HCT116 (cell line): ENCODE data around the gene RETREG1. TPM values are rescaled to one million over a fixed set of nuclear protein-coding genes. Genes with fewer than 3 reads are reported as not detected.
"Not testable (repeated sequence)": the region's sequence is repeated elsewhere in the genome, so short reads cannot be mapped to it uniquely, and the experiment has no call there.

ENCODE experiments used
- ATAC-seq: fragments of 200-7000 bp; cut with Tn5 transposase; 2 replicates; pipeline ENCODE4 v1.9.1; 2020; ENCODE audit warnings: mild to moderate bottlenecking, moderate library complexity
- BruUV-seq: library from RNA; stranded (reverse); fragments of 400-500 nt; replicated peaks from 2 replicates; lab custom pipeline; 2021; lab: Mats Ljungman, UMichigan
- CTCF ChIA-PET: fragments of 300-600 bp; sonication (Branson Sonifier 250); formaldehyde crosslinking; loops from one replicate; lab custom pipeline; 2021; ENCODE audit warnings: antibody characterized with exemption; lab: Charles Lee
- POLR2A ChIA-PET: fragments of 300-600, 350-600 bp; sonication (Branson Sonifier 250); formaldehyde crosslinking; loops from one replicate; lab custom pipeline; 2021; ENCODE audit warnings: antibody characterized with exemption; lab: Charles Lee
- RAD21 ChIA-PET, 2 experiments: fragments of 300-600 bp; sonication (Branson Sonifier 250); formaldehyde crosslinking; loops; one replicate each; lab custom pipeline; 2023; ENCODE audit warnings: low total read pairs in 2 of 2; ENCODE audit not compliant: uncharacterized antibody in 2 of 2, unreplicated experiment in 2 of 2, low non-redundant PET in 1 of 2; lab: Charles Lee
- DNase-seq: peaks from one replicate; pipeline ENCODE4 v3.0.0-alpha.2; 2010; ENCODE audit warnings: low read depth, low spot score
- H2AFZ ChIP-seq: fragments of 200-600 bp; shearing (Covaris generic), sonication (generic); 2 replicates; pipeline ENCODE4 v1.6.1; 2017; ENCODE audit warnings: low read depth, mixed run types, mixed read lengths, antibody characterized with exemption, low read length; ENCODE audit not compliant: poor library complexity, severe bottlenecking
- H3K27ac ChIP-seq: 2 replicates; pipeline ENCODE4 v1.5.1; 2012; ENCODE audit warnings: low read depth, low read length
- H3K27me3 ChIP-seq: fragments of 200-600 bp; sonication (generic); 2 replicates; pipeline ENCODE4 v1.6.1; 2016; ENCODE audit warnings: mixed run types, low read length, mixed read lengths; ENCODE audit not compliant: insufficient read depth
- H3K36me3 ChIP-seq, 2 experiments: fragments of 200-500 bp in 1 of 2; fragments of 200-600 bp in 1 of 2; sonication (Bioruptor generic) in 1 of 2; sonication (generic) in 1 of 2; 2 replicates each; pipeline versions ENCODE4 v1.5.1 to v1.6.1; 2014 to 2016; ENCODE audit warnings: low read length in 2 of 2, inconsistent platforms in 1 of 2, mixed read lengths in 1 of 2, mixed run types in 1 of 2; ENCODE audit not compliant: insufficient read depth in 2 of 2, control insufficient read depth in 1 of 2
- H3K4me1 ChIP-seq, 2 experiments: fragments of 200-600 bp in 1 of 2; sonication (generic) in 1 of 2; 2 replicates each; pipeline versions ENCODE4 v1.5.1 to v1.6.1; 2012 to 2017; ENCODE audit warnings: low read length in 2 of 2, inconsistent platforms in 1 of 2, mild to moderate bottlenecking in 1 of 2, mixed read lengths in 1 of 2, mixed run types in 1 of 2, moderate library complexity in 1 of 2; ENCODE audit not compliant: insufficient read depth in 2 of 2, control insufficient read depth in 1 of 2
- H3K4me2 ChIP-seq: fragments of 200-600 bp; sonication (generic); 2 replicates; pipeline ENCODE4 v1.6.1; 2017; ENCODE audit warnings: mixed run types, low read length, mixed read lengths
- H3K4me3 ChIP-seq, 2 experiments: fragments of 200-600 bp in 1 of 2; sonication (generic) in 1 of 2; replicated peaks in 1 of 2; 2 replicates each; pipeline ENCODE4 v1.5.1; 2011 to 2016; ENCODE audit warnings: low read length in 2 of 2, control low read depth in 1 of 2, low read depth in 1 of 2, mild to moderate bottlenecking in 1 of 2, mixed read lengths in 1 of 2, mixed run types in 1 of 2
- H3K79me2 ChIP-seq: fragments of 200-600 bp; sonication (generic); 2 replicates; pipeline ENCODE4 v1.6.1; 2017; ENCODE audit warnings: mild to moderate bottlenecking, mixed run types, low read length, moderate library complexity, mixed read lengths; ENCODE audit not compliant: insufficient read depth
- H3K9ac ChIP-seq: fragments of 200-600 bp; sonication (generic); 2 replicates; pipeline ENCODE4 v1.6.1; 2016; ENCODE audit warnings: low read length, mixed read lengths
- H3K9me2 ChIP-seq: fragments of 200-600 bp; sonication (generic), shearing (Covaris generic); 2 replicates; pipeline ENCODE4 v1.6.1; 2017; ENCODE audit warnings: mixed run types, mild to moderate bottlenecking, moderate library complexity; ENCODE audit not compliant: insufficient read depth
- H3K9me3 ChIP-seq, 2 experiments: fragments of 200-500 bp in 1 of 2; fragments of 200-600 bp in 1 of 2; sonication (Bioruptor generic) in 1 of 2; sonication (generic) in 1 of 2; 2 replicates each; pipeline ENCODE4 v1.6.1; 2014 to 2017; ENCODE audit warnings: low read length in 2 of 2, mixed read lengths in 2 of 2, inconsistent platforms in 1 of 2, low read depth in 1 of 2, mild to moderate bottlenecking in 1 of 2, mixed run types in 1 of 2, moderate library complexity in 1 of 2; ENCODE audit not compliant: control insufficient read depth in 1 of 2, insufficient read depth in 1 of 2
- H4K20me1 ChIP-seq: fragments of 200-600 bp; sonication (generic), shearing (Covaris generic); 2 replicates; pipeline ENCODE4 v1.6.1; 2017; ENCODE audit warnings: mixed run types, mild to moderate bottlenecking, moderate library complexity; ENCODE audit not compliant: insufficient read depth
- CEBPB ChIP-seq: IDR thresholded peaks from 2 replicates; pipeline ENCODE4 v1.6.1; 2012; ENCODE audit warnings: low read depth
- TCF7L2 ChIP-seq: IDR thresholded peaks from 2 replicates; pipeline ENCODE4 v1.7.0; 2011; ENCODE audit warnings: borderline replicate concordance, inconsistent platforms; ENCODE audit not compliant: insufficient read depth, insufficient read length; ENCODE audit errors: extremely low read depth
- ZNF274 ChIP-seq: fragments of 200-500 bp; sonication (Bioruptor generic); IDR thresholded peaks from 2 replicates; pipeline ENCODE4 v1.6.1; 2014; ENCODE audit warnings: mild to moderate bottlenecking, low read depth, low read length, inconsistent platforms
- intact Hi-C: fragments of 100-400 bp; cut with micrococcal nuclease; formaldehyde crosslinking; loops from 2 replicates; pipeline ENCODE4 v1.10.0; 2022
- total RNA-seq: library from RNA; stranded (reverse); gene quantifications from one replicate; pipeline ENCODE4 v1.2.1, GENCODE V29; 2021; ENCODE audit not compliant: unreplicated experiment
- TF ChIP-seq, protein P1 (sequence below), 3 experiments: fragments of 200-600 bp in 1 of 3; sonication (generic) in 1 of 3; IDR thresholded peaks in 2 of 3; conservative IDR thresholded peaks in 1 of 3; 2 replicates each; pipeline ENCODE4 v1.5.1; 2012 to 2017; ENCODE audit warnings: low read depth in 2 of 3, low read length in 2 of 3, antibody characterized with exemption in 1 of 3, borderline replicate concordance in 1 of 3, control low read depth in 1 of 3, mild to moderate bottlenecking in 1 of 3, mixed read lengths in 1 of 3, mixed run types in 1 of 3, moderate library complexity in 1 of 3; ENCODE audit not compliant: insufficient read depth in 1 of 3
- TF ChIP-seq, protein P2 (sequence below): IDR thresholded peaks from 2 replicates; pipeline ENCODE4 v1.6.1; 2012

Gene RETREG1
- total RNA-seq, 1 experiment from 2014 or later = 6.0 TPM

DNA sequence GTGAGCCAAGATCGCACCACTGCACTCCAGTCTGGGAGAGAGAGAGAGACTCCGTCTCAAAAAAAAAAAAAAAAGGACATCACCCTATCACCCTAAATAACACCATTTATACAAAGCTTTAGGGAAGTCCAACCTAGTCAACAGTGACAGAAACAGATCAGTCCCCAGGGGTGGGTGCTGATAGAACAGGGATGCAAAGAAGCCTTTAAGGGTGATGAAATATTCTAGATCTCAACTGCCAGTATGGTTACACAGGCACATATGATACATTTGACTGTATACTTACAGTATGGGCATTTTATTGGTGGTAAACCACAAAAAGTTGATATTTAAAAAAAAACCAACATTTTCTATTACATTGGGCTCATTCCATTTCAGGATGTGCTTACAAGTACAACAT lies 4.8 kb downstream of the RETREG1 start:
- no peak overlapping the region for H3K4me2 ChIP-seq
- intact Hi-C loops = no loop called here
- ATAC-seq (no peak), DNase-seq (no peak)
- peaks cover 3 to 8% of the 10 kb centered on the region in 2 experiments; a peak in 2 of 4 replicates for H3K4me1 ChIP-seq
- no peaks in the 10 kb centered on the region for H3K9me2 ChIP-seq
- H2AFZ ChIP-seq = no peak overlapping the region
- H3K27me3 ChIP-seq = no peaks in the 10 kb centered on the region
- no TSS peak for BruUV-seq
- ChIA-PET CTCF (no interaction called here), RAD21 (no interaction called here), POLR2A (no interaction called here)
- H3K79me2 ChIP-seq = no peaks in the 10 kb centered on the region
- TF ChIP-seq, protein P1, sequence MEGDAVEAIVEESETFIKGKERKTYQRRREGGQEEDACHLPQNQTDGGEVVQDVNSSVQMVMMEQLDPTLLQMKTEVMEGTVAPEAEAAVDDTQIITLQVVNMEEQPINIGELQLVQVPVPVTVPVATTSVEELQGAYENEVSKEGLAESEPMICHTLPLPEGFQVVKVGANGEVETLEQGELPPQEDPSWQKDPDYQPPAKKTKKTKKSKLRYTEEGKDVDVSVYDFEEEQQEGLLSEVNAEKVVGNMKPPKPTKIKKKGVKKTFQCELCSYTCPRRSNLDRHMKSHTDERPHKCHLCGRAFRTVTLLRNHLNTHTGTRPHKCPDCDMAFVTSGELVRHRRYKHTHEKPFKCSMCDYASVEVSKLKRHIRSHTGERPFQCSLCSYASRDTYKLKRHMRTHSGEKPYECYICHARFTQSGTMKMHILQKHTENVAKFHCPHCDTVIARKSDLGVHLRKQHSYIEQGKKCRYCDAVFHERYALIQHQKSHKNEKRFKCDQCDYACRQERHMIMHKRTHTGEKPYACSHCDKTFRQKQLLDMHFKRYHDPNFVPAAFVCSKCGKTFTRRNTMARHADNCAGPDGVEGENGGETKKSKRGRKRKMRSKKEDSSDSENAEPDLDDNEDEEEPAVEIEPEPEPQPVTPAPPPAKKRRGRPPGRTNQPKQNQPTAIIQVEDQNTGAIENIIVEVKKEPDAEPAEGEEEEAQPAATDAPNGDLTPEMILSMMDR (IDR thresholded peaks at IDR 0.05 in 2 of 3, conservative IDR thresholded peaks at IDR 0.05 in 1 of 3; ENCODE audit: borderline replicate concordance in 1 of 3, insufficient read depth in 1 of 3, low read depth in 2 of 3, low read length in 2 of 3) = no peak
- TF ChIP-seq TCF7L2 (no peak), ZNF274 (no peak), CEBPB (no peak)
- TF ChIP-seq, protein P2, sequence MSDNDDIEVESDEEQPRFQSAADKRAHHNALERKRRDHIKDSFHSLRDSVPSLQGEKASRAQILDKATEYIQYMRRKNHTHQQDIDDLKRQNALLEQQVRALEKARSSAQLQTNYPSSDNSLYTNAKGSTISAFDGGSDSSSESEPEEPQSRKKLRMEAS = no peak
- H3K4me3 ChIP-seq = no peak overlapping the region
- H4K20me1 ChIP-seq = no peaks in the 10 kb centered on the region
- no peaks in the 10 kb centered on the region for H3K36me3 ChIP-seq
- H3K27ac ChIP-seq = no peak overlapping the region
- H3K9me3 ChIP-seq = no peaks in the 10 kb centered on the region
- no peak overlapping the region for H3K9ac ChIP-seq

DNA sequence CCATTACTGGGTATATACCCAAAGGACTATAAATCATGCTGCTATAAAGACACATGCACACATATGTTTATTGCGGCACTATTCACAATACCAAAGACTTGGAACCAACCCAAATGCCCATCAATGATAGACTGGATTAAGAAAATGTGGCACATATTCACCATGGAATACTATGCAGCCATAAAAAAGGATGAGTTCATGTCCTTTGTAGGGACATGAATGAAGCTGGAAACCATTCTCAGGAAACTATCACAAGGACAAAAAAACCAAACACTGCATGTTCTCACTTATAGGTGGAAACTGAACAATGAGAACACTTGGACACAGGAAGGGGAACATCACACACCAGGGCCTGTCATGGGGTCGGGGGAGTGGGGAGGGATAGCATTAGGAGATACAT lies 5.9 kb downstream of the RETREG1 start:
- H3K79me2 ChIP-seq, H3K9me3 ChIP-seq, H3K4me2 ChIP-seq, H3K27ac ChIP-seq, H3K4me3 ChIP-seq, POLR2A ChIA-PET, H3K4me1 ChIP-seq, DNase-seq, CTCF ChIA-PET, H3K36me3 ChIP-seq, H3K9ac ChIP-seq, H2AFZ ChIP-seq, H3K9me2 ChIP-seq, ATAC-seq, H3K27me3 ChIP-seq, H4K20me1 ChIP-seq, intact Hi-C loops, BruUV-seq, RAD21 ChIA-PET: not testable (repeated sequence)
